Measurements from ENCODE around the gene CCDC34. TPM values are rescaled to one million over a fixed set of nuclear protein-coding genes. Genes with fewer than 3 reads are reported as not detected.

CCDC34 gene
- total RNA-seq, 4 donors from 2014 or later, result 1.3 to 10.4 (median 5.2) TPM

DNA sequence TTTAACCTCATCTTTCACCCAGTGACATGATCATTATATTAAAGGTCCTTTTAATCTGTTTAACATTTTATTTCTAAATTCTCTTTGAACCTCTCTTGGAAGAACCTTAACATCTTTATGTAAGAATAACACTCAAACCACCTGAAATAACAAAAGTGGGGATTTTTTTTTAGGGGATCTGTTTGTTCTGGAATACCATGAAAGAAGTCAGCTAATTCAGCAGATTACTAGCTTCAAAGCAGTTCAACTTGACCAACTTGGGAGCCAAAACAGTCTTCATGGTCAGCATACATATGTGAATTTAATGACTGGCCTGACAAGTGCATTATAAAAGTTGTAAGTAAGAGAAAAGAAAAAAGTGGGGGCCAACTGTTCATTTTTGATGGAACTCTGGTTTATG lies 52.3 kb downstream of the CCDC34 start:
- H3K27me3 ChIP-seq, result no peaks in the 10 kb centered on the region
- no peaks in the 10 kb centered on the region for H3K36me3 ChIP-seq
- H3K9me3 ChIP-seq, result no peaks in the 10 kb centered on the region
- peaks cover 0 to 19% (median 0%) of the 10 kb centered on the region in 3 donors for H3K4me1 ChIP-seq
- TF ChIP-seq CTCF (IDR thresholded peaks at IDR 0.05), result no peak
- no peak for TF ChIP-seq POLR2A (IDR thresholded peaks at IDR 0.05)
- intact Hi-C loops (cut with DNase I), result no loop called here
- H3K4me3 ChIP-seq, result no peak overlapping the region
- H3K27ac ChIP-seq, result no peak overlapping the region
- DNase-seq, result no peak

- intact Hi-C loops (cut with DNase I), result no loop called here
- Histone ChIP-seq H3K4me1 (peaks cover 0 to 19% (median 0%) of the 10 kb centered on the region in 3 donors), H3K27ac (no peak overlapping the region), H3K36me3 (no peaks in the 10 kb centered on the region), H3K4me3 (no peak overlapping the region), H3K9me3 (no peaks in the 10 kb centered on the region), H3K27me3 (no peaks in the 10 kb centered on the region)
- TF ChIP-seq CTCF (IDR thresholded peaks at IDR 0.05) (no peak), POLR2A (IDR thresholded peaks at IDR 0.05) (no peak)
- DNase-seq, result no peak
These were observed 52.8 kb downstream of the CCDC34 start for GRCh38 chr11:27310182-27310581.

- DNase-seq, result no peak
- H3K36me3 ChIP-seq, result no peaks in the 10 kb centered on the region
- H3K9me3 ChIP-seq, result no peaks in the 10 kb centered on the region
- H3K27me3 ChIP-seq, result no peaks in the 10 kb centered on the region
- intact Hi-C loops (cut with DNase I), result no loop called here
- no peak overlapping the region for H3K4me3 ChIP-seq
- peaks cover 0 to 19% (median 0%) of the 10 kb centered on the region in 3 donors for H3K4me1 ChIP-seq
- H3K27ac ChIP-seq, result no peak overlapping the region
- no peak for TF ChIP-seq POLR2A (IDR thresholded peaks at IDR 0.05)
- 87 to 93% methylated on average over 5 of the region's 5 CpGs for WGBS, 2 donors
These were observed 54.0 kb downstream of the CCDC34 start for GRCh38 chr11:27309046-27309445.

DNA sequence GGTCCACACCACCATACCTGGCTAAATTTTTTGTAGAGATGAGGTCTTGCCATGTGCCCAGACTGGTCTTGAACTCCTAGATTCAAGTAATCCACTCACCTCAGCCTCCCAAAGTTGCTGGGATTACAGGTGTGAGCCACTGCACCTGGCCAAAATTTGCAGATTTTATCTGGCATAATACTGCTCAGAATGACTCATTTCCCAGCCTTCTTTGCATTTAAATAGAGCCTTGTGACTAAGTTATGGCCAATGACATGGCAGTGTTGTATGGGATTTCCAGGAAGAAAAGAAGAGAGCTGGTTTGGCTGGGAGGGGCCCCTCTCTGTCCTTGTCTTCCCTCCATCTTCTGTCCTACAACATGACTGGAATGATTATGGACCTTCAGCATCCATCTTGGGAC lies 55.8 kb downstream of the CCDC34 start:
- Histone ChIP-seq H3K9me3 (no peaks in the 10 kb centered on the region), H3K36me3 (no peaks in the 10 kb centered on the region), H3K4me1 (peaks cover 0 to 11% (median 0%) of the 10 kb centered on the region in 3 donors), H3K27ac (no peak overlapping the region), H3K4me3 (no peak overlapping the region), H3K27me3 (no peaks in the 10 kb centered on the region)
- TF ChIP-seq POLR2A (IDR thresholded peaks at IDR 0.05) (no peak), CTCF (IDR thresholded peaks at IDR 0.05) (no peak)
- DNase-seq, result no peak
- intact Hi-C loops (cut with DNase I), result no loop called here

- no peaks in the 10 kb centered on the region for H3K9me3 ChIP-seq
- no peak overlapping the region for H3K4me3 ChIP-seq
- no CpG with 5 or more reads among the region's 3 CpGs for WGBS, 2 donors
- no peak for TF ChIP-seq CTCF (IDR thresholded peaks at IDR 0.05)
- no peak for TF ChIP-seq POLR2A (IDR thresholded peaks at IDR 0.05)
- no peaks in the 10 kb centered on the region for H3K36me3 ChIP-seq
- no peak overlapping the region for H3K27ac ChIP-seq
- no peaks in the 10 kb centered on the region for H3K4me1 ChIP-seq
- DNase-seq, result no peak
- intact Hi-C loops (cut with DNase I), result no loop called here
- H3K27me3 ChIP-seq, result no peaks in the 10 kb centered on the region
These were observed 57.3 kb downstream of the CCDC34 start for GRCh38 chr11:27305751-27306150.

DNA sequence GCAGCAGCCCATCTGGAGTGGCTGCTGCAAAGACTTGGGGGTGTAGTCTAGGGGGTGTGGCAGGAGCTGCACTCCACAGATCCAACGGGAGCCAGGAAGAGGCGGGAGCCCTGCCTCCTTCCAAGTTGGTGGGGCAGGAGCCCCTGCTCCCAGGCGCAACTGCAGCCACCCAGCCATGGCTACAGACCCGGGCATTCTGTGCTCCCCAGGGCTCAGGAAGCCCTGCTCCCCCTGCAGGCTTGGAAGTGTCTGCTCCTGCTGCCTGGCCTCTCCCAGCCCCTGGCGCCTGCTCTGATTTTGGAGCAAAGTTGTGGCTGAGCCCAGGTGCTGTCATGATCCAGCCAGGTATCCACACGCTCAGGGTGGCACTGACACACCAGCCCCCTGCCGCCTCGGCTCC lies 58.5 kb downstream of the CCDC34 start:
- H3K27me3 ChIP-seq, result no peaks in the 10 kb centered on the region
- intact Hi-C loops (cut with DNase I), result no loop called here
- no peak overlapping the region for H3K27ac ChIP-seq
- no peaks in the 10 kb centered on the region for H3K9me3 ChIP-seq
- TF ChIP-seq POLR2A (IDR thresholded peaks at IDR 0.05) (no peak), CTCF (IDR thresholded peaks at IDR 0.05) (no peak)
- WGBS, 2 donors, result 97% methylated on average over 6 of the region's 8 CpGs; no CpG with 5 or more reads in 1 of the 2 donors
- no peak overlapping the region for H3K4me3 ChIP-seq
- no peaks in the 10 kb centered on the region for H3K4me1 ChIP-seq
- H3K36me3 ChIP-seq, result no peaks in the 10 kb centered on the region
- DNase-seq, result no peak

All from esophagus squamous epithelium (tissue), 5 donors.